ENCODE results near the gene ASB15.

DNA sequence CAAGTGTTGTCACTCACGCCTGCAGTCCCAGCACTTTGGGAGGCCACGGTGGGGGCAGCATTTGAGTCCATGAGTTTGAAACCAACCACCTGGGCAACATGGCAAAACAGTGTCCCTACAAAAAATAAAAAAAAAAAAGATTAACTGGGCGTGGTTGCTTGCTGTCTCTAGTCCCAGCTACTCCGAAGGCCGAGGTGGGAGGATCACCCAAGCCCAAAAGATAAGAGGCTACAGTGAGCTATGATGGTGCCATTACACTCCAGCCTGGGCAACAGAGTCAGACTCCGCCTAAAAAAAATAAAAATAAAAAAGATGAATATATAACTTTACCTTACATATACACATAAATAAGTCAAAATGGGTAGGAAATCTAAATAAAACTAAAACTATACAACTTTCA lies 51.5 kb downstream of the ASB15 start:
- TF ChIP-seq EGR1 (IDR thresholded peaks at IDR 0.05) (no peak), RAD21 (IDR thresholded peaks at IDR 0.05; ENCODE audit: low read depth) (no peak), CEBPB (IDR thresholded peaks at IDR 0.05) (no peak), YY1 (IDR thresholded peaks at IDR 0.05; ENCODE audit: low read depth) (no peak), TCF12 (IDR thresholded peaks at IDR 0.05; ENCODE audit: low read depth) (no peak), NFIC (IDR thresholded peaks at IDR 0.05) (no peak)
- TF ChIP-seq, protein P1, sequence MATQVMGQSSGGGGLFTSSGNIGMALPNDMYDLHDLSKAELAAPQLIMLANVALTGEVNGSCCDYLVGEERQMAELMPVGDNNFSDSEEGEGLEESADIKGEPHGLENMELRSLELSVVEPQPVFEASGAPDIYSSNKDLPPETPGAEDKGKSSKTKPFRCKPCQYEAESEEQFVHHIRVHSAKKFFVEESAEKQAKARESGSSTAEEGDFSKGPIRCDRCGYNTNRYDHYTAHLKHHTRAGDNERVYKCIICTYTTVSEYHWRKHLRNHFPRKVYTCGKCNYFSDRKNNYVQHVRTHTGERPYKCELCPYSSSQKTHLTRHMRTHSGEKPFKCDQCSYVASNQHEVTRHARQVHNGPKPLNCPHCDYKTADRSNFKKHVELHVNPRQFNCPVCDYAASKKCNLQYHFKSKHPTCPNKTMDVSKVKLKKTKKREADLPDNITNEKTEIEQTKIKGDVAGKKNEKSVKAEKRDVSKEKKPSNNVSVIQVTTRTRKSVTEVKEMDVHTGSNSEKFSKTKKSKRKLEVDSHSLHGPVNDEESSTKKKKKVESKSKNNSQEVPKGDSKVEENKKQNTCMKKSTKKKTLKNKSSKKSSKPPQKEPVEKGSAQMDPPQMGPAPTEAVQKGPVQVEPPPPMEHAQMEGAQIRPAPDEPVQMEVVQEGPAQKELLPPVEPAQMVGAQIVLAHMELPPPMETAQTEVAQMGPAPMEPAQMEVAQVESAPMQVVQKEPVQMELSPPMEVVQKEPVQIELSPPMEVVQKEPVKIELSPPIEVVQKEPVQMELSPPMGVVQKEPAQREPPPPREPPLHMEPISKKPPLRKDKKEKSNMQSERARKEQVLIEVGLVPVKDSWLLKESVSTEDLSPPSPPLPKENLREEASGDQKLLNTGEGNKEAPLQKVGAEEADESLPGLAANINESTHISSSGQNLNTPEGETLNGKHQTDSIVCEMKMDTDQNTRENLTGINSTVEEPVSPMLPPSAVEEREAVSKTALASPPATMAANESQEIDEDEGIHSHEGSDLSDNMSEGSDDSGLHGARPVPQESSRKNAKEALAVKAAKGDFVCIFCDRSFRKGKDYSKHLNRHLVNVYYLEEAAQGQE (IDR thresholded peaks at IDR 0.05; ENCODE audit: low read depth): no peak
- TF ChIP-seq, protein P2, sequence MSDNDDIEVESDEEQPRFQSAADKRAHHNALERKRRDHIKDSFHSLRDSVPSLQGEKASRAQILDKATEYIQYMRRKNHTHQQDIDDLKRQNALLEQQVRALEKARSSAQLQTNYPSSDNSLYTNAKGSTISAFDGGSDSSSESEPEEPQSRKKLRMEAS (IDR thresholded peaks at IDR 0.05): no peak

All from Ishikawa (cell line).